IPS DF 6.9 (cell line): ENCODE measurements around the gene TARM1.
"Not testable (repeated sequence)": the region's sequence is repeated elsewhere in the genome, so short reads cannot be mapped to it uniquely, and the experiment has no call there.

Experiments
- DNase-seq: peaks from one replicate; pipeline ENCODE4 v3.0.0-alpha.2; 2013; ENCODE audit warnings: low read depth, low spot score
- H3K27ac ChIP-seq: one replicate; pipeline ENCODE4 v1.5.1; 2013; ENCODE audit warnings: low read length, control low read depth
- H3K27me3 ChIP-seq: 2 replicates; pipeline ENCODE4 v1.6.1; 2013; ENCODE audit warnings: mild to moderate bottlenecking, low read length; ENCODE audit not compliant: control insufficient read depth, insufficient read depth
- H3K36me3 ChIP-seq: 2 replicates; pipeline ENCODE4 v1.6.1; 2013; ENCODE audit warnings: low read length; ENCODE audit not compliant: control insufficient read depth, insufficient read depth
- H3K4me1 ChIP-seq: 2 replicates; pipeline ENCODE4 v1.6.1; 2013; ENCODE audit warnings: low read length; ENCODE audit not compliant: control insufficient read depth, insufficient read depth
- H3K4me3 ChIP-seq: 2 replicates; pipeline ENCODE4 v1.5.1; 2013; ENCODE audit warnings: mild to moderate bottlenecking, low read length
- H3K9me3 ChIP-seq: 2 replicates; pipeline ENCODE4 v1.6.1; 2013; ENCODE audit warnings: low read length, inconsistent platforms; ENCODE audit not compliant: control insufficient read depth, insufficient read depth
- WGBS: extraction: QIAGEN DNeasy Blood & Tissue Kit; methylation state at CpG from one replicate; pipeline ENCODE4 v1.1.7; 2013; ENCODE audit warnings: mixed read lengths, missing lambda C conversion rate; ENCODE audit not compliant: insufficient read length, insufficient coverage; 5-methylcytosine and 5-hydroxymethylcytosine counted together

TARM1 gene

GRCh38 chr19:54099190-54099902, 18.2 kb upstream of the TARM1 start:
- Histone ChIP-seq H3K27ac (no peak overlapping the region), H3K9me3 (no peaks in the 10 kb centered on the region), H3K4me3 (no peak overlapping the region), H3K27me3 (no peaks in the 10 kb centered on the region), H3K4me1 (no peaks in the 10 kb centered on the region), H3K36me3 (no peaks in the 10 kb centered on the region)
- WGBS: no CpG with 5 or more reads among the region's 12 CpGs
- no peak for DNase-seq

GRCh38 chr19:54096617-54097106, 15.5 kb upstream of the TARM1 start:
- Histone ChIP-seq H3K27me3 (no peaks in the 10 kb centered on the region), H3K27ac (no peak overlapping the region), H3K4me1 (no peaks in the 10 kb centered on the region), H3K4me3 (peak overlapping the region; percentile 3; the same call in 1 of the 2 replicates), H3K9me3 (no peaks in the 10 kb centered on the region), H3K36me3 (no peaks in the 10 kb centered on the region)
- no CpG with 5 or more reads among the region's 14 CpGs for WGBS
- DNase-seq: no peak

- not testable (repeated sequence) for H3K36me3 ChIP-seq, H3K4me1 ChIP-seq, DNase-seq, H3K27ac ChIP-seq, H3K27me3 ChIP-seq, H3K9me3 ChIP-seq
- WGBS: no CpG with 5 or more reads among the region's 46 CpGs
- peak overlapping the region; percentile 48; the same call in 1 of the 2 replicates for H3K4me3 ChIP-seq
Observed at GRCh38 chr19:54095859-54096616, 14.9 kb upstream of the TARM1 start.

GRCh38 chr19:54095136-54095858, 14.1 kb upstream of the TARM1 start:
- no peaks in the 10 kb centered on the region for H3K9me3 ChIP-seq
- WGBS: no CpG with 5 or more reads among the region's 22 CpGs
- no peak for DNase-seq
- peak overlapping the region; percentile 48; the same call in 1 of the 2 replicates for H3K4me3 ChIP-seq
- H3K4me1 ChIP-seq: no peaks in the 10 kb centered on the region
- no peak overlapping the region for H3K27ac ChIP-seq
- no peaks in the 10 kb centered on the region for H3K27me3 ChIP-seq
- H3K36me3 ChIP-seq: no peaks in the 10 kb centered on the region

- H3K4me1 ChIP-seq: peaks cover 1% of the 10 kb centered on the region; the same call in 1 of the 2 replicates
- no peak overlapping the region for H3K27ac ChIP-seq
- H3K27me3 ChIP-seq: no peaks in the 10 kb centered on the region
- no CpG with 5 or more reads among the region's 17 CpGs for WGBS
- no peaks in the 10 kb centered on the region for H3K9me3 ChIP-seq
- no peak for DNase-seq
- H3K4me3 ChIP-seq: no peak overlapping the region
- H3K36me3 ChIP-seq: no peaks in the 10 kb centered on the region
Observed at GRCh38 chr19:54094426-54095000, 13.3 kb upstream of the TARM1 start.

GRCh38 chr19:54084410-54084809, 3.2 kb upstream of the TARM1 start:
- no peaks in the 10 kb centered on the region for H3K36me3 ChIP-seq
- no peak overlapping the region for H3K27ac ChIP-seq
- no CpG with 5 or more reads among the region's 3 CpGs for WGBS
- H3K9me3 ChIP-seq: peaks cover 2% of the 10 kb centered on the region; the same call in 1 of the 2 replicates
- H3K4me1 ChIP-seq: peaks cover under 1% of the 10 kb centered on the region; the same call in 1 of the 2 replicates
- H3K4me3 ChIP-seq: no peak overlapping the region
- no peak for DNase-seq
- H3K27me3 ChIP-seq: no peaks in the 10 kb centered on the region

GRCh38 chr19:54077334-54077733, 3.8 kb downstream of the TARM1 start:
- no peaks in the 10 kb centered on the region for H3K27me3 ChIP-seq
- no CpG with 5 or more reads among the region's 5 CpGs for WGBS
- no peak for DNase-seq
- H3K36me3 ChIP-seq: no peaks in the 10 kb centered on the region
- H3K27ac ChIP-seq: no peak overlapping the region
- H3K4me1 ChIP-seq: no peaks in the 10 kb centered on the region
- no peak overlapping the region for H3K4me3 ChIP-seq
- H3K9me3 ChIP-seq: no peaks in the 10 kb centered on the region

GRCh38 chr19:54074851-54075250, 6.3 kb downstream of the TARM1 start:
- H3K27me3 ChIP-seq: no peaks in the 10 kb centered on the region
- DNase-seq: no peak
- no peak overlapping the region for H3K27ac ChIP-seq
- H3K4me3 ChIP-seq: no peak overlapping the region
- no peaks in the 10 kb centered on the region for H3K36me3 ChIP-seq
- H3K9me3 ChIP-seq: no peaks in the 10 kb centered on the region
- WGBS: no CpG with 5 or more reads among the region's 9 CpGs
- H3K4me1 ChIP-seq: no peaks in the 10 kb centered on the region

GRCh38 chr19:54073829-54074228, 7.3 kb downstream of the TARM1 start:
- DNase-seq: no peak
- Histone ChIP-seq H3K4me3 (no peak overlapping the region), H3K9me3 (no peaks in the 10 kb centered on the region), H3K36me3 (no peaks in the 10 kb centered on the region), H3K27me3 (no peaks in the 10 kb centered on the region), H3K27ac (no peak overlapping the region), H3K4me1 (no peaks in the 10 kb centered on the region)
- no CpG with 5 or more reads among the region's 10 CpGs for WGBS

- Histone ChIP-seq H3K27ac (no peak overlapping the region), H3K27me3 (no peaks in the 10 kb centered on the region), H3K36me3 (no peaks in the 10 kb centered on the region), H3K9me3 (no peaks in the 10 kb centered on the region), H3K4me1 (no peaks in the 10 kb centered on the region), H3K4me3 (no peak overlapping the region)
- DNase-seq: no peak
- WGBS: no CpG with 5 or more reads among the region's 5 CpGs
Observed at GRCh38 chr19:54069470-54069869, 11.7 kb downstream of the TARM1 start.
